Stimulated activated CD8-positive, alpha-beta memory T cell treated with anti-CD3 and anti-CD28 coated beads, Interleukin-12 subunit alpha, Interleukin-12 subunit beta, amount 100 ng/mL, for 24 hours (primary cell): Measurements from ENCODE around the gene GJA10.
"Not testable (repeated sequence)": the region's sequence is repeated elsewhere in the genome, so short reads cannot be mapped to it uniquely, and the experiment has no call there.

ENCODE experiments used
- DNase-seq: peaks from one replicate; pipeline ENCODE4 v3.0.0-alpha.2; 2020; ENCODE audit errors: extremely low read depth

GJA10 gene

DNA sequence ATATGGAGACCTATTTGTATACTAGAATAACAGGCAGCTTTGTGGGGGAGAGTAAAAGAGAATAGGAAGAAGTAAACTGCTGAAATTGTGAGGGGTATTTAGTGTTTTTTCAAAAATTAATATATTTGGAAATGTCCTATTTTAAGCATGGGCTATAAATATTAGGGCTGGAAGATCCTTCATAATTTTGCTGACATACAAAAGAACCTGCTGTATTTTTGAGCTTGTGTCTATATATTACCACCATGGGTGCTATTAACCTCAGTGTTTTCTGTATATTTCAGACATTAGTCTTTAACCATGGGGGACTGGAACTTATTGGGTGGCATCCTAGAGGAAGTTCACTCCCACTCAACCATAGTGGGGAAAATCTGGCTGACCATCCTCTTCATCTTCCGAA lies at the start of gene GJA10:
GJA10 (plus strand) TSS at position 301 of the 400 bp plus-strand sequence; CDS start at position 301, 0 bp downstream.
- no peak for DNase-seq

DNA sequence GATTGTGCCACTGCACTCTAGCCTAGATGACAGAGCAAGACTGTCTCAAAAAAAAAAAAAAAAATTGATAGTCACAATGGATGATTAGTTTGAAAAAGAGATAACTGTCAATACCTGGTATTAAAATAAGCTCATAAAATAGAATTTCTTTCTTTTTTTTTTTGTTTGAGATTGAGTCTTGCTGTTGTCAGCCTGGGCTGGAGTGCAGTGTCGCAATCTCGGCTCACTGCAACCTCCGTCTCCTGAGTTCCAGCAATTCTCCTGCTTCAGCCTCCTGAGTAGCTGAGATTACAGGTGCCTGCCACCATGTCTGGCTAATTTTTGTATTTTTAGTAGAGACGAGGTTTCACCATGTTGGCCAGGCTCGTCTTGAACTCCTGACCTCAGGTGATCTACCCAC lies 46.8 kb upstream of the GJA10 start:
- not testable (repeated sequence) for DNase-seq

DNA sequence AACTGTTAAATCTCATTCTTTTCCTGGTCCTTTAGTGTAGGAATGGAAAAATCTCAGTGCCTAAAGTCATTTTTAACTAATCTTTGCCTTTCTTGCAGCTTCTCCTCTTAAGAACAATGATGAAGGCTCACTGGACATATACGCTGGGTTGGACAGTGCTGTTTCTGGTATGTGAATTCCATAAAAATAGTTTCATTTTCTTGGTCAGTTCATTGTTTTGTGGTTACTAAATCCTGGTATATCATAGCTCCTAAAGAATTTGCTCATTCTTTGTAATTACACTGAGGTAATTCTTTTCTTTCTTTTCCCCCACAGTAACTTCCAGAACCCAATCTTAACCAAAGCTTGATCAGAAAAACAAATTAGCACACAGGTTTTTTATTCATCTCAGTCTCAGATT lies 41.2 kb upstream of the GJA10 start:
- no peak for DNase-seq

DNA sequence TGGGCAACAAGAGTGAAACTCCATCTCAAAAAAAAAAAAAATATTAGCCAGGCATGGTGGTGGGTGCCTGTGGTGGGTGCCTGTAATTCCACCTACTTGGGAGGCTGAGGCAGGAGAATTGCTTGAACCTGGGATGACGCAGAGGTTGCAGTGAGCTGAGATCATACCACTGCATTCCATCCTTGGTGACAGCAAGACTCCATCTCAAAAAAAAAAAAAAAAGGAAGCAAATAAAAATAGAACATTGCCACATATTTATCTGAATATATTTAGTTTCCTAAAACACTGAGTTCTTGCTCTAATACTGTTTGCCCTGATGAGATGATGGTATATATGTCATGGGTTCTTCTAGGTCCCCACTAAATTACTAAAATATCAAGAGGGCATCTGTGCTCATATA lies 36.2 kb upstream of the GJA10 start:
- DNase-seq, result no peak

DNA sequence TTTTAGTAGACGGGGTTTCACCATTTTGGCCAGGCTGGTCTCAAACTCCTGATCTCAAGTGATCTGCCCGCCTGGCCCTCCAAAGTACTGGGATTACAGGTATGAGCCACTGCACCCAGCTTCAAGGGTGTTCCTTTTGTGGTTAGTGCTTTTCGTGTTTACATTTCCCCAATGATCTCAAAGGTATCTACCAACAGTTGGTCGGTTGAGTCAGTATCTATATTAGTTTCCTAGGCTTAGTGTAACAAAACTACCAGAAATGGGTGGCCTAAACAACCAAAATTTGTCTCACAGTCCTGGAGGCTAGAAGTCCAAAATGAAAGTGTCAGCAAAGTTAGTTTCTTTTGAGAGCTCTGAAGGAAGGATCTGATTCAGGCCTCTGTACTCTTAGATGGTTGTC lies 34.5 kb upstream of the GJA10 start:
- no peak for DNase-seq

DNA sequence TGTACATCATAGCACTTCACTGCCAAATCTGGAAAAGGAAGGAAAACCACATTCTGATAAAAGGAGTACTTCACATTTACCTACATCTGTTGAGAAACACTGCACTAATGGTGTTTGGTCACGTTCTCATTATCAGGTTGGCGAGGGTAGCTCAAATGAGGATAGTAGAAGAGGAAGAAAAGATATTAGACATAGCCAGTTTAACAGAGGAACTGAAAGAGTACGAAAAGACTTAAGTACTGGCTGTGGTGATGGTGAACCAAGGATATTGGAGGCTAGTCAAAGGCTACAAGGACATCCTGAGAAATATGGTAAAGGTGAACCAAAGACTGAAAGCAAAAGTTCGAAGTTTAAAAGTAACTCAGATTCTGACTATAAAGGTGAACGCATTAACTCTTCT lies 32.0 kb upstream of the GJA10 start:
- DNase-seq, result no peak

DNA sequence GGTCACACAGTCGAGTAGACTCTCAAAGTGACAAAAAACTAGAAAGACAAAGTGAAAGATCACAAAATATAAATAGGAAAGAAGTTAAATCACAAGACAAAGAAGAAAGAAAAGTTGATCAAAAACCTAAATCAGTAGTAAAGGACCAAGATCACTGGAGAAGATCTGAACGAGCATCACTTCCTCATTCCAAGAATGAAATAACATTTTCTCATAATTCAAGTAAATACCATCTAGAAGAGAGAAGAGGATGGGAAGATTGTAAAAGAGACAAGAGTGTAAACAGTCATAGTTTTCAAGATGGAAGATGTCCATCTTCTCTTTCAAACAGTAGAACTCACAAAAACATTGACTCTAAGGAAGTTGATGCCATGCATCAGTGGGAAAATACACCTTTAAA lies 31.6 kb upstream of the GJA10 start:
- DNase-seq, result no peak

DNA sequence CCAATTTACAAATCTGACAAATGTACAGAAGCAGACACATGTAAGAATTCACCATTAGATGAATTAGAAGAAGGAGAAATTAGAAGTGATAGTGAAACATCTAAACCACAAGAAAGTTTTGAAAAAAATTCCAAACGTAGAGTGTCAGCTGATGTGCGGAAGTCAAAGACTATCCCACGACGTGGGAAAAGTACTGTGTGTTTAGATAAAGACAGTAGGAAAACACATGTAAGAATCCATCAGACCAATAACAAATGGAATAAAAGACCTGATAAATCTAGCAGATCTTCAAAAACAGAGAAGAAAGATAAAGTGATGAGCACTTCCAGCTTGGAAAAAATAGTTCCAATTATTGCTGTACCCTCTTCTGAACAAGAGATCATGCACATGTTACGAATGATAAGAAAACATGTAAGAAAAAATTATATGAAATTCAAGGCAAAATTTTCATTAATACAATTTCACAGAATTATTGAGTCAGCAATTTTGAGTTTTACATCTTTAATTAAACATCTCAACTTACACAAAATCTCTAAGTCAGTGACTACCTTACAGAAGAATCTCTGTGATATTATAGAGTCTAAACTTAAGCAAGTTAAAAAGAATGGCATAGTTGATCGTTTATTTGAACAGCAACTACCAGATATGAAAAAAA lies 28.1 kb upstream of the GJA10 start:
- no peak for DNase-seq

DNA sequence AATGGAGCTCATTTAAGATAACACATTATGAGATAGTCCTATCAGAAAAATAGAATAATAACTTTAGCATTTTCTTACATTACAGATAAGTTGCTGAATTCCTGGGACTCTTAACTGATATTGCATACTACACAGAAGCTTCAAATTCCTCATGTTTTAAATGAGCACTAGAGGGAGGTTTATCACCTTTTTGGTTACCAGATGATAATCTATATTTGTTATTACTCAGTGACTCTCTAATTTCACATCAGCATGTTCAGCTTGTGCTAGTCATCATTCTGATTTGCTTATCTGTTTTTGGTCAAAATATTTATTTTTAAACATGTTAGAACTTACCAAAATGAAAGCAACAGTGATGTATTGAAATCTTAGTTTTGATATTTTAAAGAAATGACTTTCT lies 20.5 kb upstream of the GJA10 start:
- no peak for DNase-seq

DNA sequence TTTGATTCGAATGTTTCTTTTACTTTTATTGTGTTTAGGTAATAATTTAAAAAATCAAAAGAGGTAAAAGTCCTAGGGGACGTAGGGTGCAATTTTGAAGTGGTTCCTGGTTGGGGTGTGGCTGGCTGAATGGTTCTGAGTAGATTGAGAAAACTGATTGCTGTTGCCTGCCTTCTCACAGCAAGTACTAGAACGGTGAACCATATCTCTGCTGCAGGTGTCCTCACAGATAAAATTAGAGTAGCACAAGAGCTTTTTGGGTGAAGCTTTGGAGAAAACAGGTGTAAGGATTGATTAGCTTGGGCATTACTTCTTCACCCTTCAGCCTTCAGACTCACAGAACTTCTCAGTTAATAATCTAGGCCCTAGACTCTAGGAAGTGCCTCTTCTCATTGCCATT lies 19.8 kb upstream of the GJA10 start:
- no peak for DNase-seq

DNA sequence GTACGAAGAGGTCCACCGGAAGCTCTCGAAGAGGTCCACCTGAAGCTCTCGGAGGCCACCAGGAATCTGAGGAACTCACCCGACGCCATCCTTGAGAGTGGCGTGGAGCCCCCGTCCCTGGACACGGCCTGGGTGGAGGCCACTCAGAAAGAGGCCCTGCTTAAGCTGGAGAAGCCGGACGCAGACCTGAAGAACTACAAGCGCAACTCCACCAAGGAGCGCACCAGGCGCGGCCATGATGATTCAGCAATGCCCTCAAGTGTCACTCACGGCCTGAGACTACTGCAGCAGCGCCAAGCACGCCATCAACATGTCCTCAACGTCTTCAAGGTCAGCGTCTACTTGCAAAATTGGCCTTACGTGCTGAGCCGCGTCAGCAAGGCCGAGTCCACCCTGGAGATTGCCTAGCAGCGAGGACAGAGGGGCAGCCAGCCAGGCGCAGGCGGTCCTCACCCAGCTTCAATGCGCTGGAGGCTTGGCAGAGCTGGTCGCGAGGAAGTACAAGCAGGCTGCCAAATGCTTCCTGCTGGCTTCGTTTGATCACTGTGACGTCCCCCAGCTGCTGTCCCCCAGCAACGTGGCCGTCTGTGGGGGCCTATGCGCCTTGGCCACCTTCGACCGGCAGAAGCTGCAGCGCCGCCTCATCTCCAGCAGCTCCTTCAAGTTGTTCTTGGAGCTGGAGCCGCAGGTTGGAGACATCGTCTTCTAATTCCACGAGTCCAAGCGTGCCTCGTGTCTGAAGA lies 7.7 kb upstream of the GJA10 start:
- DNase-seq, result no peak

DNA sequence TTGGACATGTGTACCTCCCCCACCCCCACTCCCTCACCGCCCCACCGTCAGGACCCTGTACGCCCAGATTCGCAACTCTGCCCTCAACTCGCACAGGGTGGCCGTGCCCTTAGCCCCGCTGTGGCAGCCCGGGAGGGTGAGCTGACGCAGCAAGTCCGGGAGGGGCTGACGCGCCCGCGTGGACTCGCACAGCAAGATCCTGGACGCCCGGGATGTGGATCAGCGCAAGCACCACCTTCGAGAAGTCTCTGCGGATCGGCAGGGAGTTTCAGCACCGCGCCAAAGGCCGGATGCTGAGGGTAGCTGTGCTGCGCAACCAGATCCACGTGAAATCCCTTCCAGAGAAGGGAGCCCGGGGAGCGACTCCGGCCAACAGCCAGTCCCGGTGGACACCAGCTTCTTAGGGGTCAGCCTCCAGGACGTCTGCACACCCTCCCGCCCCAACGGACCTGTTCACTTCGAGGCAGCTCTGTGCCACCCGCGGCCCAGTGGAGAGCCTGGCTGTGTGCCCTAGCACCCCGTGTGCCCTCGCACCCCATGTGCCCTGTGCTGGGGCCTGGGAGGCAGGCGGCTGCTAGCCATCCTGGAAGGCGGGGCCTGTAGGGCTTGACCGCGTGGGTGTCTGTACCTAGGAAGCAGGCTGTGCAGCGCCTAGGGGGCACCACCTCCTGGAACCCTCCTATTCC lies 6.7 kb upstream of the GJA10 start:
- DNase-seq, result no peak

DNA sequence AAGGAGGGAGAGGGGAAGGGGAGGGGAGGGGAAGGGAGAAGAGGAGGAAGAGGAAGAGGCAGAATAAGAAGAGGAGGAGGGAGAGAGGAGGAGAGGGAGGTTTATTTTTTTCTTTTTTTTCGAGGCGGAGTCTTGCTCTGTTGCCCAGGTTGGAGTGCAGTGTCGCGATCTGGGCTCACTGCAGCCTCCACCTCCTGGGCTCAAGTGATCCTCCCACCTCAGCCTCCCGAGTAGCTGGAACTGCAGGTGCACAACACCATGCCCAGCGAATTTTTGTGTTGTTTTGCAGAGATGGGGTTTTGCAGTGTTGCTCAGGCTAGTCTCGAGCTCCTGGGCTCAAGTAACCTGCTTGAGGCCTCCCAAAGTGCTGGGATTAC lies 6.1 kb upstream of the GJA10 start:
- DNase-seq, result no peak

DNA sequence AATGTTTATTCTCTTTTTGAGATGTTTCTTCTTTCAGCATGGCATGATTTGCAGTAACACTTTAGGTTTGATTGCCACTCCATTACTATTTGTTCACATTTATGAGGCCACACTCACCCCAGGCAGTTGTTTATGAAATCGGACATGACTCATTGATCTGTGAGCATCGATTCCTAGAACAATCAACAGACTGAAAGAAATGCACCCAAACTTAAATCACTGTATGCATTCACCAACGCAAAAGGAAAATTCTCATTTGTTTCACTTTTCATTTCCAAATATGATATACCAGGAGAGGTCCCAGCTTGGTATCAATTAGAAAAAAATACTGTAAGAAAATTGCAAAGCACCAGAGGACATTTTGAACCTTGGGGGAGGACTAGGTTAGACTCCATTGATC lies 5.4 kb upstream of the GJA10 start:
- no peak for DNase-seq

DNA sequence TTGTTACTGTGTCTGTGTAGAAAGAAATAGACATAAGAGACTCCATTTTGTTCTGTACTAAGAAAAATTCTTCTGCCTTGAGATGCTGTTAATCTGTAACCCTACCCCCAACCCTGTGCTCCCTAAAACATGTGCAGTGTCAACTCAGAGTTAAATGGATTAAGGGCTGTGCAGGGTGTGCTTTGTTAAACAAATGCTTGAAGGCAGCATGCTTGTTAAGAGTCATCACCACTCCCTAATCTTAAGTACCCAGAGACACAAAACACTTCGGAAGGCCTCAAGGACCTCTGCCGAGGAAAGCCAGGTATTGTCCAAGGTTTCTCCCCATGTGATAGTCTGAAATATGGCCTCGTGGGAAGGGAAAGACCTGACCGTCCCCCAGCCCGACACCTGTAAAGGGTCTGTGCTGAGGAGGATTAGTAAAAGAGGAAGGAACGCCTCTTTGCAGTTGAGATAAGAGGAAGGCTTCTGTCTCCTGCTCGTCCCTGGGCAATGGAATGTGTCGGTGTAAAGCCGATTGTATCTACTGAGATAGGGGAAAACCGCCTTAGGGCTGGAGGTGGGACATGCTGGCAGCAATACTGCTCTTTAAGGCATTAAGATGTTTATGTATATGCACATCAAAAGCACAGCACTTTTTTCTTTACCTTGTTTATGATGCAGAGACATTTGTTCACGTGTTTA lies 3.3 kb upstream of the GJA10 start:
- not testable (repeated sequence) for DNase-seq

DNA sequence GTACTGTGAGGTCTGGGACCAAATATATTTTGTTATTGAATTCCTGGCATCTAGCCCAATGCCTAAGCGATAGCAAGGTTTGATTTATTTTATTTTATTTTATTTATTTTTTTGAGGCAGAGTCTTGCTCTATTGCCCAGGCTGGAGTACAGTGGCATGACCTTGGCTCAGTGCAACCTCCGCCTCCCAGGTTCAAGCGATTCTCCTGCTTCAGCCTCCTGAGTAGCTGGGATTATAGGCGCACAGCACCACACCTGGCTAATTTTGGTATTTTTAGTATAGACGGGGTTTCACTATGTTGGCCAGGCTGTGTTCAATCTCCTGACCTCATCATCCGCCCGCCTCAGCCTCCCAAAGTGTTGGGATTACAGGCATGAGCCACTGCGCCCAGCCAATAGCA lies 1.7 kb upstream of the GJA10 start:
- not testable (repeated sequence) for DNase-seq

DNA sequence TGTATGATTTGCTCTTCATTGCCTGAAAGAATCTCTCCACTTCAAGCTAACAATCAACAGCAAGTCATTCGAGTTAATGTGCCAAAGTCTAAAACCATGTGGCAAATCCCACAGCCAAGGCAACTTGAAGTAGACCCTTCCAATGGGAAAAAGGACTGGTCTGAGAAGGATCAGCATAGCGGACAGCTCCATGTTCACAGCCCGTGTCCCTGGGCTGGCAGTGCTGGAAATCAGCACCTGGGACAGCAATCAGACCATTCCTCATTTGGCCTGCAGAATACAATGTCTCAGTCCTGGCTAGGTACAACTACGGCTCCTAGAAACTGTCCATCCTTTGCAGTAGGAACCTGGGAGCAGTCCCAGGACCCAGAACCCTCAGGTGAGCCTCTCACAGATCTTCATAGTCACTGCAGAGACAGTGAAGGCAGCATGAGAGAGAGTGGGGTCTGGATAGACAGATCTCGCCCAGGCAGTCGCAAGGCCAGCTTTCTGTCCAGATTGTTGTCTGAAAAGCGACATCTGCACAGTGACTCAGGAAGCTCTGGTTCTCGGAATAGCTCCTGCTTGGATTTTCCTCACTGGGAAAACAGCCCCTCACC lies 1.1 kb downstream of the GJA10 start:
- no peak for DNase-seq

DNA sequence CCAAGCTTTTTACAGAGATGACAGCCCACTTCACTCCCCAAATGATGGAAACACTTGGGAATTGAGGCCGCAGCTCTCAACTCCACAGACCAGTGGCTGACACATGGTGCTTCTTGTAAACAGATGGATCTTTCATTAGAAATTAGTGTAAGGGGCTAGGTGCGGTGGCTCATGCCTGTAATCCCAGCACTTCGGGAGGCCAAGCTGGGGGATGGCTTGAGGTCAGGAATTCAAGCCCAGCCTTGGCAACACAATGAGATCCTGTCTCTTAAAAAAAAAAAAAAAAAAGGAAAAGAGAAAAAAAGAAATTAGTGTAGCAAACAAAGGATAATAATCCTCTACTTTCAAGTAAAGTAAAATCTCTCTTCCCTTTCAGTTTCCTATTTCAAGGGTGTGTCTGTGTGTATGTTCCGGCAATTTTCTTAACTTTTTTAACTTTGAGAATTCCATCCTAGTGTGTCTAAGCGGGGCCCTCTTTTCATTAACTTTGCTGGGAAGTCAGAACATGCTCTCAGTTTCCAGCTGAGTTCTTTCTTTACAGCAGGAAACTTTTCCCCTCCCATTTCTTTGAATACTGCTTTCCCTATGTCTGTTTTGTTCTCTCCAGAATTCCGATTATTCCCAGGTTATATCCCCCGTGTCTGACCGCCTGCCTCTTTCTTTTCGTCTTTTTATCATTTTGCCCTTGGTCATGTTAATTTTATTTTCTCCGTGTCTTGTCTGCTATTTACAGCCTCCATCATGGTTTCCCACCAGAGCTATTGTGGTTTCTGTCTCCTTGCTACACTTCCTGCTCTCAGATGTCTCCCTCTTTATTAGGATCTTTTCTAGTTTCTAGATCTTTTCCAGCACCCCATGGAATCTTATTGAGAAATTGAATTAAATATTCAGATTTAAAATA lies 16.0 kb downstream of the GJA10 start:
- not testable (repeated sequence) for DNase-seq

DNA sequence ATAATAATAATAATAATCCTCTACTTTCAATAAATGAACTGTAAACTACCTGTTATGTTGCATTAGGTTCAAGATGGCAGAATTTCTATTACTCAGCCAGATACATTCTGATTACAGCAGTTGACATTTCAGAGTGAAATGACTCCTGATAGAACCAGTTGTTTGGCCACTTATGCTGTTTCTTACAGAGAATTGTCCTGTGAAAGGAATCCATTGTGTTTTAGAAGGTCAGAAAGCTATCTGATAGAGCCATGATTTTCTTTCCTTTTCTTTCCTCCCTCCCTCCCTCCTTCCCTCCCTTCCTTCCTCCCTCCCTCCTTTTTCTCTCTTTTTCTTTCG lies 16.6 kb downstream of the GJA10 start:
- DNase-seq, result no peak

DNA sequence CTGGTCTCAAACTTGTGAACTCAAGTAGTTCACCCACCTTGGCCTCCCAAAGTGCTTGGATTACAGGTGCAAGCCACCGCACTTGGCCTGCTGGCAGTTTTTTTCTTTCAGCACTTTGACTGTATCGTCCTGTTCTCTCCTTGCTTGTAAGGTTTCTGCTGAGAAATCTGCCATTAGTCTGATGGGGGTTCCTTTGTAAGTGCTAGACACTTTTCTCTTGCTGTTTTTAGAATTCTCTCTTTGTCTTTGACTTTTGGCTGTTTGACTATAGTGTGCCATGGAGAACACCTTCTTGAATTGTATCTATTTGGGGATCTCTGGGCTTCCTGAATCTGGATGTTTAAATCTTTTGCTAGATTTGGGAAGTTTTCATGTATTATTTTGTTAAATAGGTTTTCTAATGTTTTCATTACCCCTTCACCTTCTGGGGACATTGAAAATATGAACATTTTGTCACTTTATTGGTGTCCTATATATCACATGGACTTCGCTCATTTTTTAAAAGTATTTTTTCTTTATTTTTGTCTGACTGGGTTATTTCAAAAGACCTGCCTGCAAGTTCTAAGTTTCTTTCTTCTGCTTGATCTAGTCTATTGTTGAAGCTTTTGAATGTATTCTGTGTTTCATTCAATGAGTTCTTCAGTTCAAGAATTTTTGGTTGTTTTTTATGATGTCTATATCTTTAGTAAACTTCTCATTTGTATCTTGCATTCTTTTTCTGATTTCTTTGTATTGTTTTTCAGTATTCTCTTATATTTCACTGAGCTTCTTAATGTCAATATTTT lies 22.1 kb downstream of the GJA10 start:
- no peak for DNase-seq
